COLO829 (cell line): Measurements from ENCODE around the gene FLOT1.

Experiments
- DNase-seq: peaks from one replicate; pipeline ENCODE4 v3.0.0; 2012; ENCODE audit warnings: low spot score

Gene FLOT1

DNA sequence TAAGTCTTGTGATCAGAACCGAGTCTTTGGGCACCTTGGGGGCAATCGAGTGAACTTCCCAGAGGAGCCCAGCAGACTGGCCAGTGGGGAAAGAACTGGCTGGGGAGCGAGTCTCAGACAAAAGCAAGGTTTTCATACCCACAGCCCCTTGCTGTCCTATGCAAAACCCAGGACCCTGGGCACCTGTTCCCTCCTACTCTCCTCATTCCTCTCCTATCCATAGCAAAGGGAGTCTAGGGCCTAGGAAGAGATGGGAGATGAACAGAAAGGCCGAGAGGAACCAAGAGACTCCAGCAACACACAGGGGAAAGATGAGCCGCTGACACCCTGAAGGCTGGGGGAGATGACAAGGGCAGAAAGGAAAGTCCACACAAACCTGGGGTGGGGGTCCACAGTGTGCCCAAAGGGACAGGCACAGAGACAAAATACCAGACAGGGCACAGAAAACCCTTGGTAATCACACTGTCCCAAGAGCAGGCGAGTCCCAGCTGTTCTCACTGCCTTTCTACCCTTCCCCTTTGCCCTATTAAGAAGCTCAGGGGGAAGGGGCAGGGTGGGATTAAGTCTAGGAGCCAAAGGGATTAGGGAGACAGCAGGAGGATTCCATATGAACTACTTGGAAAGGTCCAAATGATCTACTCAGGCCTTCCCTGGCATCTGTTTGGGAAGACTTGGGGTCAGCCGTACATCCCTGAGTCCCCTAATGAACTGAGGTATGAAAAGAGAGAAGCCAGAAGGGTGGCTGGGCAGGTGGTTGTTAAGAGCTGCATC lies 62.5 kb downstream of the FLOT1 start:
- DNase-seq: no peak

DNA sequence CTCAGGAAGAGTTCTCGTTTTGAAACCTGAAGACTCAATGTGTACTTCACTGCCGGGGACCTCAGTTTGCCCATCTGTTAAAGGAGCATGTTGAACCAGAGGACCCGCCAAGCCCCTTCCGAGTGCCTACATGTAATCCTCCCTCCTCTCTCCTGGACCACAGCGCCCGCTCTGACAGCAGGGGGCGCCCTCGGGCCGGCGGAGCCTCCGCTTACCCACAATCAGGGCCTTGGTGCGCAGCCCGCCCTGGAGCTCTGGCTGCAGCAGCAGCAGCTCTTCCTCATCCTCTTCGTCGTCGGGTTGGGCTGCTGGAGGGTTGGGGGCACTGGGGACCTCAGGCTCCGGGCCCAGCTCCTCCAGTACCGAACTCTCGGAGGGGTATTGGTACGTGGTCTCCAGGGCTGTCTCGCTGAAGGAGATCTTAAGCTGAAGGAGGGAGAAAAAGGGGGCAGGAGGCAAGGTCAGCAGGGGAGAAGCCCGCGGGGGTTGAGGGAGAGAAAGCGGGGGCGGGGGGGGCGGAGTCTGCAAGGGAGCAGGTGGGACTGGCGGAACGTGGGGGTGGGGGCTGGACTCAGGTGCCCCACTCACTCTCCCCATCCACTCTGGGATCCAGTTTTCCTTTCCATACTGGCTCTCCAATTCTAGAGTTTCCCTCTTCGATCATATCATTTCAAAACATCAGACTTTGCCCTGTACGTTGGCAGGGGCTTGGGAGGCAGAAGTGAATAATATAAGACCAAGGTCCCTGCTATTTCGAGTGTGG lies 63.3 kb downstream of the FLOT1 start:
- peak; percentile 82 for DNase-seq
